ENCODE data around the gene CELF4.

CELF4 gene

DNA sequence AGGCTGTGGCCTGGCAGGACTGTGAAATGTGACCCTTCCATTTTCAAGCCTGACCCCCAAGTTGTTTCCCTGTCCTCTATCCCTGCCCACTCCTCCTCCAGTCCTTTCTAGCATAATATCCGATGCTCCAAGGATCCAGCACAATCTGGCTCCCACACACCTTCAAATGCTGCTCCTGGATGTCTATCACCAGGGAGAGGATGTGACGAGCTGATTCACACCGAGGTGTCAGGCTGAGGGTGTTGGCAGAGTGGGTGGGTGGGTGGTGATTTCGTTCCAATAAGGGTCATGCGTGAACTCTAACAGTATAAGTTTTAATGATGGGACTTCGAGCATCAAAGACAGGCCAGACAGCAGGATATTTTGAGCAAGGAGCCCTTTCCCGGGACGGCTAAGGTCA is 107.8 kb downstream of the CELF4 start:
- Histone ChIP-seq H3K79me2 (ENCODE audit: control insufficient read depth, insufficient read depth, low read length) (no peaks in the 10 kb centered on the region), H3K23ac (ENCODE audit: low read length) (no peak overlapping the region), H3K79me1 (ENCODE audit: low read length) (no peaks in the 10 kb centered on the region), H2BK120ac (ENCODE audit: low read depth, low read length) (no peak overlapping the region), H2AK5ac (ENCODE audit: low read length) (no peak overlapping the region), H4K5ac (ENCODE audit: low read length) (no peak overlapping the region), H4K8ac (ENCODE audit: low read depth, low read length) (no peak overlapping the region), H3K4ac (ENCODE audit: low read depth, low read length) (no peak overlapping the region), H3K56ac (ENCODE audit: low read length) (no peak overlapping the region), H3K27me3 (ENCODE audit: insufficient read depth, low read length, poor library complexity) (no peaks in the 10 kb centered on the region), H3K4me1 (ENCODE audit: control insufficient read depth, low read depth, low read length) (peaks cover 2% of the 10 kb centered on the region), H3K9ac (ENCODE audit: low read length) (no peak overlapping the region), H3K4me2 (ENCODE audit: low read length) (no peak overlapping the region), H3K36me3 (ENCODE audit: control insufficient read depth, insufficient read depth, low read length) (no peaks in the 10 kb centered on the region), H2BK15ac (replicated peaks; ENCODE audit: low read depth) (no peak overlapping the region), H3K27ac (ENCODE audit: low read depth, low read length) (peak overlapping the region; percentile 33), H3K4me3 (ENCODE audit: low read length) (no peak overlapping the region), H3K18ac (ENCODE audit: low read length) (no peak overlapping the region), H2BK5ac (ENCODE audit: low read length) (no peak overlapping the region)
- no CpG with 5 or more reads among the region's 8 CpGs for WGBS (ENCODE audit: extremely low coverage, insufficient coverage, low lambda C conversion rate)
- DNase-seq = no peak

DNA sequence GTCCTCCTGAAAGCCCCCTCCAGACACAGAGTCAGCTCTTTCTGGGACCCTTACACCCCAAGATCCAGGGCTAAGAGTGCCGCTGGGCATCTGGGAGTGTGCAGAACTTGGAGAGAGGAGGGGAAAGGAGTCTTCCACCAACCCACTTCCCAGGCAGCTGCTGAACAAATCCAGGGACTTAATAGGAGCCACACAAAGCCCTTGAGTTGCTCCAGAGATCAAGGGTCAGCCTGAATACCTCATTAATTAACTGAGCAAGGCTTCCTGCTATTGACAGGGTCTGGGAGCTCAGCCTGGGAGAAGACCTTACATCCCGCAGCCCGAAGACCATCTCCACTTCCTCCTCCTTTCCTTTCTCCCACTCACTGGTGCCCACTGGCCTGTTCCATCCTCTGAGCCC is 108.3 kb downstream of the CELF4 start:
- Histone ChIP-seq H3K4me3 (ENCODE audit: low read length) (no peak overlapping the region), H4K8ac (ENCODE audit: low read depth, low read length) (no peak overlapping the region), H3K4me2 (ENCODE audit: low read length) (no peak overlapping the region), H3K36me3 (ENCODE audit: control insufficient read depth, insufficient read depth, low read length) (no peaks in the 10 kb centered on the region), H3K27ac (ENCODE audit: low read depth, low read length) (no peak overlapping the region), H3K4me1 (ENCODE audit: control insufficient read depth, low read depth, low read length) (peaks cover 2% of the 10 kb centered on the region), H2BK15ac (replicated peaks; ENCODE audit: low read depth) (no peak overlapping the region), H3K23ac (ENCODE audit: low read length) (no peak overlapping the region), H3K27me3 (ENCODE audit: insufficient read depth, low read length, poor library complexity) (no peaks in the 10 kb centered on the region), H4K5ac (ENCODE audit: low read length) (no peak overlapping the region), H3K4ac (ENCODE audit: low read depth, low read length) (no peak overlapping the region), H3K56ac (ENCODE audit: low read length) (no peak overlapping the region), H2BK120ac (ENCODE audit: low read depth, low read length) (no peak overlapping the region), H2AK5ac (ENCODE audit: low read length) (no peak overlapping the region), H2BK5ac (ENCODE audit: low read length) (no peak overlapping the region), H3K79me2 (ENCODE audit: control insufficient read depth, insufficient read depth, low read length) (no peaks in the 10 kb centered on the region), H3K9ac (ENCODE audit: low read length) (no peak overlapping the region), H3K79me1 (ENCODE audit: low read length) (no peaks in the 10 kb centered on the region), H3K18ac (ENCODE audit: low read length) (no peak overlapping the region)
- DNase-seq = no peak
- WGBS (ENCODE audit: extremely low coverage, insufficient coverage, low lambda C conversion rate) = no CpG with 5 or more reads among the region's 3 CpGs

DNA sequence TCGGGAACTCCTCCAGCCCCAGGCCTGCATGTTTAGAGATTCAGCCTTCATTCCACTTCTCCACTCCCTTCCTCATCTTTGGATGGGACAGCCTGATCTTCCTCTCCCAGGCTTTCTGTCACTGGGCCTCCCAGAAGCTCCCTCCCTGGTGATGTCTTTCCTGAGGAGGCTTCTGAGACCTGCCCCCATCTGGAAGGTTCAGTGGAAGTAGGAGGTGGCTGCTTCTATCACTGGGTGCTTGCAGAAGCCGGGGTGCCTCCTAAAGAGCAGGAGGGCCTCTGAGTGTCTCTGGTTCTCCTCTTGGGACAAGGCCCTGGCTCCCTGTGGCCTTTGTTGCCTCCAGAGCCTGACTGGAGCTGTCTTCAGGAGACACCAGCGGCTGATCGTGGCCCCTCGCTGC is 108.7 kb downstream of the CELF4 start:
- Histone ChIP-seq H2BK15ac (replicated peaks; ENCODE audit: low read depth) (no peak overlapping the region), H4K5ac (ENCODE audit: low read length) (no peak overlapping the region), H2BK120ac (ENCODE audit: low read depth, low read length) (no peak overlapping the region), H3K79me1 (ENCODE audit: low read length) (no peaks in the 10 kb centered on the region), H3K4me3 (ENCODE audit: low read length) (no peak overlapping the region), H3K23ac (ENCODE audit: low read length) (no peak overlapping the region), H3K4me2 (ENCODE audit: low read length) (no peak overlapping the region), H3K36me3 (ENCODE audit: control insufficient read depth, insufficient read depth, low read length) (no peaks in the 10 kb centered on the region), H3K79me2 (ENCODE audit: control insufficient read depth, insufficient read depth, low read length) (no peaks in the 10 kb centered on the region), H3K18ac (ENCODE audit: low read length) (no peak overlapping the region), H4K8ac (ENCODE audit: low read depth, low read length) (no peak overlapping the region), H3K27ac (ENCODE audit: low read depth, low read length) (no peak overlapping the region), H2BK5ac (ENCODE audit: low read length) (no peak overlapping the region), H2AK5ac (ENCODE audit: low read length) (no peak overlapping the region), H3K4me1 (ENCODE audit: control insufficient read depth, low read depth, low read length) (peaks cover 2% of the 10 kb centered on the region), H3K9ac (ENCODE audit: low read length) (no peak overlapping the region), H3K27me3 (ENCODE audit: insufficient read depth, low read length, poor library complexity) (no peaks in the 10 kb centered on the region), H3K4ac (ENCODE audit: low read depth, low read length) (no peak overlapping the region), H3K56ac (ENCODE audit: low read length) (no peak overlapping the region)
- no peak for DNase-seq
- no CpG with 5 or more reads among the region's 5 CpGs for WGBS (ENCODE audit: extremely low coverage, insufficient coverage, low lambda C conversion rate)

- Histone ChIP-seq H2BK15ac (replicated peaks; ENCODE audit: low read depth) (no peak overlapping the region), H3K79me2 (ENCODE audit: control insufficient read depth, insufficient read depth, low read length) (no peaks in the 10 kb centered on the region), H3K36me3 (ENCODE audit: control insufficient read depth, insufficient read depth, low read length) (no peaks in the 10 kb centered on the region), H3K4me1 (ENCODE audit: control insufficient read depth, low read depth, low read length) (peaks cover 2% of the 10 kb centered on the region), H4K5ac (ENCODE audit: low read length) (no peak overlapping the region), H3K27me3 (ENCODE audit: insufficient read depth, low read length, poor library complexity) (no peaks in the 10 kb centered on the region), H3K18ac (ENCODE audit: low read length) (no peak overlapping the region), H3K56ac (ENCODE audit: low read length) (no peak overlapping the region), H4K8ac (ENCODE audit: low read depth, low read length) (no peak overlapping the region), H3K79me1 (ENCODE audit: low read length) (no peaks in the 10 kb centered on the region), H3K27ac (ENCODE audit: low read depth, low read length) (no peak overlapping the region), H3K9ac (ENCODE audit: low read length) (no peak overlapping the region), H3K4ac (ENCODE audit: low read depth, low read length) (no peak overlapping the region), H3K23ac (ENCODE audit: low read length) (no peak overlapping the region), H3K4me3 (ENCODE audit: low read length) (no peak overlapping the region), H2BK5ac (ENCODE audit: low read length) (no peak overlapping the region), H2BK120ac (ENCODE audit: low read depth, low read length) (no peak overlapping the region), H2AK5ac (ENCODE audit: low read length) (no peak overlapping the region), H3K4me2 (ENCODE audit: low read length) (no peak overlapping the region)
- no peak for DNase-seq
- no CpG with 5 or more reads among the region's 5 CpGs for WGBS (ENCODE audit: extremely low coverage, insufficient coverage, low lambda C conversion rate)
Measured at GRCh38 chr18:37456395-37456794, 109.2 kb downstream of the CELF4 start.

DNA sequence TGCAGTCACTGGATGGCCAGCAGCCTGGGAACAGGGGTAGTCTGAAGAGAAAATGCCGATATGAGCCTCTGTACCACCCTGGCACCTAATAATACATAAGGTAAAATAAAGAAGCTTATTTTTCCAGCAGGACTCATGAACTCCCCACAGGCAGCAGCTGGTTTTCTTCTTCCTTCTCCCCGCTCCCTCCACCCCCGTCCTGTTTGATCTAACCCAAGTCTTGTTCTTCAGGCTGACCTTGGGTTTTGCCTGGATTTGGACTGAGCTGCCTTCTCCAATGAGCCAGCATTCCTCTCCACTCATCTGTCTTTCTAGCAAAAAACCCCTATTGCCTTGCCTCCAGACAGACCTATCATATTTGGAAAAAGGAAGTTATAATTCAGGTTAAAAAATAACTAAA is 111.8 kb downstream of the CELF4 start:
- Histone ChIP-seq H3K79me1 (ENCODE audit: low read length) (no peaks in the 10 kb centered on the region), H2BK5ac (ENCODE audit: low read length) (no peak overlapping the region), H3K79me2 (ENCODE audit: control insufficient read depth, insufficient read depth, low read length) (no peaks in the 10 kb centered on the region), H3K4me1 (ENCODE audit: control insufficient read depth, low read depth, low read length) (peaks cover 2% of the 10 kb centered on the region), H3K27ac (ENCODE audit: low read depth, low read length) (no peak overlapping the region), H3K23ac (ENCODE audit: low read length) (no peak overlapping the region), H4K8ac (ENCODE audit: low read depth, low read length) (no peak overlapping the region), H3K4ac (ENCODE audit: low read depth, low read length) (no peak overlapping the region), H3K18ac (ENCODE audit: low read length) (no peak overlapping the region), H2AK5ac (ENCODE audit: low read length) (no peak overlapping the region), H2BK120ac (ENCODE audit: low read depth, low read length) (no peak overlapping the region), H4K5ac (ENCODE audit: low read length) (no peak overlapping the region), H2BK15ac (replicated peaks; ENCODE audit: low read depth) (no peak overlapping the region), H3K56ac (ENCODE audit: low read length) (no peak overlapping the region), H3K36me3 (ENCODE audit: control insufficient read depth, insufficient read depth, low read length) (no peaks in the 10 kb centered on the region), H3K9ac (ENCODE audit: low read length) (no peak overlapping the region), H3K27me3 (ENCODE audit: insufficient read depth, low read length, poor library complexity) (no peaks in the 10 kb centered on the region), H3K4me3 (ENCODE audit: low read length) (no peak overlapping the region), H3K4me2 (ENCODE audit: low read length) (no peak overlapping the region)
- DNase-seq = no peak
- WGBS (ENCODE audit: extremely low coverage, insufficient coverage, low lambda C conversion rate) = no CpG with 5 or more reads among the region's 3 CpGs

DNA sequence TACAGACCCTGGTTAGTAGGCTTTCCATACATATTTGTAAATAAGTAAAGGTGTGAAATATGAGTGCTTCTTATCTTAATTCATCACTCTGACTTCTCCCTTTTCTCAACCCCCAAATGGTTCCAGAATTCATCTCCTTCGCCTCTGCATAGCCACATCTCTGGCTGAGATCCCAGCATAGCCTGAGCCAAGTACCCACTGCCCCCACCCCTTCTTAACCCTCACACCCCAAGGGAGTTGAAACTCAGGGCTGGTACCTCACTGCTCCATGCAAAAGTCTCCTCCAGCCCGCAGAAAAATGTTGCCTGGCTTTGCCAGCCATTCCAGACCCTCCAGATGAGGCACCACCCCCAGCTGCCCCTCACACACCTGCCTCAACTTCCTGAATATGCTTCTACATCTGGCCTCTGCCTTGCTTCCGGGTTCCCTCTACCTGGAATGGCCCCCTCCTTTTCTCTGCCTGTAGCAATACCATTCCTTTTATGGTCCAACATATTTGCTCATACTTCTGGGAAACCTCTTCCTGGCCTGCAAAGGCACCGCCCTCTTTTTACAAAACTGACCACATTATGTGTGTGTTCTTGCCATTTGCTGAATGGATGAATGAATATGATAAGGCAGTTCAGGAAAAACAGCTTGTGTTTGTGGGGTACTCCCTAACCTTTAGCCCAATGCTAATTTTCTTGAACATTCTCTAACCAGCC is 112.8 kb downstream of the CELF4 start:
- Histone ChIP-seq H3K79me1 (ENCODE audit: low read length) (no peaks in the 10 kb centered on the region), H4K8ac (ENCODE audit: low read depth, low read length) (no peak overlapping the region), H2BK120ac (ENCODE audit: low read depth, low read length) (no peak overlapping the region), H3K27ac (ENCODE audit: low read depth, low read length) (no peak overlapping the region), H3K27me3 (ENCODE audit: insufficient read depth, low read length, poor library complexity) (no peaks in the 10 kb centered on the region), H3K79me2 (ENCODE audit: control insufficient read depth, insufficient read depth, low read length) (no peaks in the 10 kb centered on the region), H3K4ac (ENCODE audit: low read depth, low read length) (no peak overlapping the region), H3K36me3 (ENCODE audit: control insufficient read depth, insufficient read depth, low read length) (no peaks in the 10 kb centered on the region), H3K4me1 (ENCODE audit: control insufficient read depth, low read depth, low read length) (peaks cover 2% of the 10 kb centered on the region), H3K9ac (ENCODE audit: low read length) (no peak overlapping the region), H3K23ac (ENCODE audit: low read length) (no peak overlapping the region), H2BK5ac (ENCODE audit: low read length) (no peak overlapping the region), H2AK5ac (ENCODE audit: low read length) (no peak overlapping the region), H3K56ac (ENCODE audit: low read length) (no peak overlapping the region), H3K18ac (ENCODE audit: low read length) (no peak overlapping the region), H2BK15ac (replicated peaks; ENCODE audit: low read depth) (no peak overlapping the region), H3K4me3 (ENCODE audit: low read length) (no peak overlapping the region), H3K4me2 (ENCODE audit: low read length) (no peak overlapping the region), H4K5ac (ENCODE audit: low read length) (no peak overlapping the region)
- DNase-seq = no peak
- WGBS (ENCODE audit: extremely low coverage, insufficient coverage, low lambda C conversion rate) = no CpG with 5 or more reads among the region's 4 CpGs
